H9 (cell line): ENCODE measurements around the gene BMPR2. TPM values are rescaled to one million over a fixed set of nuclear protein-coding genes. Genes with fewer than 3 reads are reported as not detected.

ENCODE experiments used
- DNase-seq: peaks from one replicate; pipeline ENCODE4 v3.0.0-alpha.2; 2017
- H2AFZ ChIP-seq: one replicate; pipeline ENCODE4 v1.6.1; 2013; ENCODE audit warnings: mild to moderate bottlenecking, low read length, control low read depth, moderate library complexity
- H2AK5ac ChIP-seq: 2 replicates; pipeline ENCODE4 v1.6.1; 2013; ENCODE audit warnings: low read length, control low read depth, mixed read lengths; ENCODE audit not compliant: insufficient read length
- H2BK120ac ChIP-seq: one replicate; pipeline ENCODE4 v1.6.1; 2013; ENCODE audit warnings: low read depth, mild to moderate bottlenecking, low read length, control low read depth, inconsistent platforms; ENCODE audit not compliant: poor library complexity, severe bottlenecking
- H2BK12ac ChIP-seq: 2 replicates; pipeline ENCODE4 v1.6.1; 2013; ENCODE audit warnings: low read length, control low read depth, mixed read lengths, low read depth; ENCODE audit not compliant: insufficient read length
- H2BK15ac ChIP-seq: 2 replicates; pipeline ENCODE4 v1.6.1; 2013; ENCODE audit warnings: low read depth, low read length, control low read depth
- H2BK20ac ChIP-seq: one replicate; pipeline ENCODE4 v1.6.1; 2013; ENCODE audit warnings: low read depth, mild to moderate bottlenecking, low read length, control low read depth, inconsistent platforms; ENCODE audit not compliant: poor library complexity, severe bottlenecking
- H2BK5ac ChIP-seq: 2 replicates; pipeline ENCODE4 v1.6.1; 2013; ENCODE audit warnings: low read length, control low read depth, mixed read lengths; ENCODE audit not compliant: insufficient read length
- H3K14ac ChIP-seq: 2 replicates; pipeline ENCODE4 v1.6.1; 2013; ENCODE audit warnings: low read length, control low read depth; ENCODE audit not compliant: insufficient read depth
- H3K18ac ChIP-seq: 2 replicates; pipeline ENCODE4 v1.6.1; 2013; ENCODE audit warnings: low read depth, mild to moderate bottlenecking, mixed read lengths, low read length, control low read depth; ENCODE audit not compliant: insufficient read length
- H3K23ac ChIP-seq: 2 replicates; pipeline ENCODE4 v1.6.1; 2013; ENCODE audit warnings: low read length, control low read depth, mixed read lengths, low read depth; ENCODE audit not compliant: insufficient read length
- H3K23me2 ChIP-seq: 2 replicates; pipeline ENCODE4 v1.6.1; 2013; ENCODE audit warnings: low read depth, mild to moderate bottlenecking, mixed read lengths, low read length, control low read depth; ENCODE audit not compliant: insufficient read length, poor library complexity, severe bottlenecking
- H3K27ac ChIP-seq: 2 replicates; pipeline ENCODE4 v1.5.1; 2013; ENCODE audit warnings: low read length, control low read depth, mixed read lengths, low read depth; ENCODE audit not compliant: insufficient read length
- H3K27me3 ChIP-seq: 2 replicates; pipeline ENCODE4 v1.6.1; 2013; ENCODE audit warnings: low read length, control low read depth, inconsistent platforms; ENCODE audit not compliant: insufficient read depth
- H3K4ac ChIP-seq: 2 replicates; pipeline ENCODE4 v1.6.1; 2013; ENCODE audit warnings: low read depth, mild to moderate bottlenecking, control low read depth, inconsistent platforms, low read length, moderate library complexity
- H3K4me1 ChIP-seq: 2 replicates; pipeline ENCODE4 v1.6.1; 2013; ENCODE audit warnings: low read length, control low read depth, inconsistent platforms; ENCODE audit not compliant: insufficient read depth
- H3K4me2 ChIP-seq: 2 replicates; pipeline ENCODE4 v1.6.1; 2013; ENCODE audit warnings: low read length, control low read depth, mixed read lengths; ENCODE audit not compliant: insufficient read length, insufficient read depth
- H3K56ac ChIP-seq: 2 replicates; pipeline ENCODE4 v1.6.1; 2013; ENCODE audit warnings: low read depth, mild to moderate bottlenecking, mixed read lengths, low read length, control low read depth; ENCODE audit not compliant: insufficient read length
- H3K79me1 ChIP-seq: 2 replicates; pipeline ENCODE4 v1.6.1; 2013; ENCODE audit warnings: low read depth, mild to moderate bottlenecking, moderate library complexity, low read length, control low read depth, inconsistent platforms; ENCODE audit not compliant: insufficient read depth, poor library complexity, severe bottlenecking
- H3K79me2 ChIP-seq: 2 replicates; pipeline ENCODE4 v1.6.1; 2013; ENCODE audit warnings: low read length, control low read depth, inconsistent platforms; ENCODE audit not compliant: insufficient read depth
- H3K9ac ChIP-seq: 2 replicates; pipeline ENCODE4 v1.6.1; 2013; ENCODE audit warnings: low read length, control low read depth, mixed read lengths; ENCODE audit not compliant: insufficient read length; ENCODE audit errors: extremely low read depth
- H3K9me3 ChIP-seq: one replicate; pipeline ENCODE4 v1.6.1; 2013; ENCODE audit warnings: low read depth, low read length, inconsistent platforms; ENCODE audit not compliant: control insufficient read depth
- H3T11ph ChIP-seq: one replicate; pipeline ENCODE4 v1.6.1; 2013; ENCODE audit warnings: mild to moderate bottlenecking, low read length, control low read depth, inconsistent platforms
- H4K20me1 ChIP-seq: one replicate; pipeline ENCODE4 v1.6.1; 2013; ENCODE audit not compliant: control insufficient read depth, insufficient read length, insufficient read depth
- H4K5ac ChIP-seq: 2 replicates; pipeline ENCODE4 v1.6.1; 2013; ENCODE audit warnings: low read depth, mild to moderate bottlenecking, mixed read lengths, low read length, control low read depth; ENCODE audit not compliant: insufficient read length
- H4K8ac ChIP-seq: replicated peaks from 2 replicates; pipeline ENCODE4 v1.6.1; 2013; ENCODE audit warnings: low read length, control low read depth, mixed read lengths, low read depth; ENCODE audit not compliant: insufficient read length
- H4K91ac ChIP-seq: 2 replicates; pipeline ENCODE4 v1.6.1; 2013; ENCODE audit warnings: low read depth, mild to moderate bottlenecking, moderate library complexity, mixed read lengths, low read length, control low read depth; ENCODE audit not compliant: insufficient read length
- H3K27ac Mint-ChIP-seq, 3 experiments: 2 replicates in 2 of 3; 3 replicates in 1 of 3; pipeline ENCODE4 v1.8.0; 2020 to 2021; ENCODE audit warnings: mixed read lengths in 3 of 3, mild to moderate bottlenecking in 1 of 3, moderate library complexity in 1 of 3
- H3K27me3 Mint-ChIP-seq: 2 replicates; pipeline ENCODE4 v1.8.0; 2021; ENCODE audit warnings: low read depth, mild to moderate bottlenecking, moderate library complexity, mixed read lengths
- H3K36me3 Mint-ChIP-seq, 3 experiments: 2 replicates in 2 of 3; 3 replicates in 1 of 3; pipeline ENCODE4 v1.8.0; 2020 to 2021; ENCODE audit warnings: low read depth in 3 of 3, mixed read lengths in 3 of 3; ENCODE audit not compliant: insufficient read depth in 1 of 3
- H3K4me1 Mint-ChIP-seq, 2 experiments: 2 replicates each; pipeline ENCODE4 v1.8.0; 2020; ENCODE audit warnings: mixed read lengths in 2 of 2
- H3K4me3 Mint-ChIP-seq, 2 experiments: 2 replicates in 1 of 2; 3 replicates in 1 of 2; pipeline ENCODE4 v1.8.0; 2020 to 2021; ENCODE audit warnings: mild to moderate bottlenecking in 2 of 2, mixed read lengths in 2 of 2, moderate library complexity in 1 of 2
- H3K9me3 Mint-ChIP-seq, 2 experiments: 2 replicates in 1 of 2; 3 replicates in 1 of 2; pipeline ENCODE4 v1.8.0; 2020; ENCODE audit warnings: mild to moderate bottlenecking in 2 of 2, mixed read lengths in 2 of 2, moderate library complexity in 1 of 2
- WGBS: extraction: QIAGEN DNeasy Blood & Tissue Kit; methylation state at CpG from one replicate; pipeline ENCODE4 v1.1.7; 2013; ENCODE audit warnings: missing lambda C conversion rate, low lambda C conversion rate, mixed read lengths; ENCODE audit not compliant: insufficient read length; ENCODE audit errors: extremely low coverage; 5-methylcytosine and 5-hydroxymethylcytosine counted together
- total RNA-seq: library from RNA; stranded (reverse); gene quantifications from 2 replicates; pipeline ENCODE4 v1.2.1, GENCODE V29; 2021
- TF ChIP-seq, protein P1 (sequence below): fragments of 200-600 bp; sonication (generic); conservative IDR thresholded peaks from 3 replicates; pipeline ENCODE4 v1.8.0; 2021; ENCODE audit warnings: antibody characterized with exemption, mild to moderate bottlenecking

Gene BMPR2
- total RNA-seq, 1 experiment from 2014 or later, result 17.3 TPM

DNA sequence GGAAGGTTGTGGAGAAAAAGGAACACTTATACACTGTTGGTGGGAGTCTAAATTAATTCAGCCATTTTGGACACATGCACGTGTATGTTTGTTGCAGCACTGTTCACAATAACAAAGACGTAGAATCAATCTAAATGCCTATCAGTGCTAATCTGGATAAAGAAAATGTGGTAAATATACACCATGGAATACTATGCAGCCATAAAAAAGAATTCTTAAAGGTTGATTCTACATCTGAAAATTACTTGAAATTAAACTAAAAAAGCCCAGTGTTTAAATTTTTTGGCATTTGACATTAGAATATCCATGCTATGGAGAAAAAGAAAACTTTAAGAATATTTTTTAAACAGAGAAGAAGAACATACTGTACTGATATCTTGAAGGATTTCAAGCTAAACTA is 84.0 kb downstream of the BMPR2 start:
- 0 out of 4 replicates have a peak, but pooled peaks cover 0 to 3% of the 10 kb centered on the region in 2 experiments for H3K4me1 Mint-ChIP-seq
- no peaks in the 10 kb centered on the region for H3K27me3 Mint-ChIP-seq
- Histone ChIP-seq H3K18ac (no peak overlapping the region), H2BK12ac (no peak overlapping the region), H3K27ac (no peak overlapping the region), H3K56ac (no peak overlapping the region), H3K9ac (no peak overlapping the region), H3T11ph (no peak overlapping the region), H2BK15ac (no peak overlapping the region), H2AFZ (no peak overlapping the region), H3K23ac (no peak overlapping the region), H3K4ac (no peak overlapping the region), H4K5ac (no peak overlapping the region), H3K14ac (no peak overlapping the region), H2BK120ac (no peak overlapping the region), H4K8ac (no peak overlapping the region), H3K79me2 (no peaks in the 10 kb centered on the region), H3K4me1 (no peaks in the 10 kb centered on the region), H3K4me2 (no peak overlapping the region), H3K79me1 (no peaks in the 10 kb centered on the region), H4K20me1 (no peaks in the 10 kb centered on the region), H3K23me2 (no peaks in the 10 kb centered on the region), H2AK5ac (no peak overlapping the region), H3K27me3 (no peaks in the 10 kb centered on the region), H2BK20ac (no peak overlapping the region), H3K9me3 (no peaks in the 10 kb centered on the region), H2BK5ac (no peak overlapping the region), H4K91ac (no peak overlapping the region)
- no peak overlapping the region for H3K27ac Mint-ChIP-seq
- WGBS, result no CpG with 5 or more reads among the region's 2 CpGs
- DNase-seq, result no peak
- no peak overlapping the region for H3K4me3 Mint-ChIP-seq
- TF ChIP-seq, protein P1, sequence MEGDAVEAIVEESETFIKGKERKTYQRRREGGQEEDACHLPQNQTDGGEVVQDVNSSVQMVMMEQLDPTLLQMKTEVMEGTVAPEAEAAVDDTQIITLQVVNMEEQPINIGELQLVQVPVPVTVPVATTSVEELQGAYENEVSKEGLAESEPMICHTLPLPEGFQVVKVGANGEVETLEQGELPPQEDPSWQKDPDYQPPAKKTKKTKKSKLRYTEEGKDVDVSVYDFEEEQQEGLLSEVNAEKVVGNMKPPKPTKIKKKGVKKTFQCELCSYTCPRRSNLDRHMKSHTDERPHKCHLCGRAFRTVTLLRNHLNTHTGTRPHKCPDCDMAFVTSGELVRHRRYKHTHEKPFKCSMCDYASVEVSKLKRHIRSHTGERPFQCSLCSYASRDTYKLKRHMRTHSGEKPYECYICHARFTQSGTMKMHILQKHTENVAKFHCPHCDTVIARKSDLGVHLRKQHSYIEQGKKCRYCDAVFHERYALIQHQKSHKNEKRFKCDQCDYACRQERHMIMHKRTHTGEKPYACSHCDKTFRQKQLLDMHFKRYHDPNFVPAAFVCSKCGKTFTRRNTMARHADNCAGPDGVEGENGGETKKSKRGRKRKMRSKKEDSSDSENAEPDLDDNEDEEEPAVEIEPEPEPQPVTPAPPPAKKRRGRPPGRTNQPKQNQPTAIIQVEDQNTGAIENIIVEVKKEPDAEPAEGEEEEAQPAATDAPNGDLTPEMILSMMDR, result no peak
- peaks cover 0 to 11% (median 8%) of the 10 kb centered on the region in 3 experiments; a peak in 6 of 7 replicates for H3K36me3 Mint-ChIP-seq
- no peaks in the 10 kb centered on the region; a peak in 1 of 5 replicates for H3K9me3 Mint-ChIP-seq
